IgD-negative memory B cell (primary cell): Measurements from ENCODE around the gene CDCA7L. TPM values are rescaled to one million over a fixed set of nuclear protein-coding genes. Genes with fewer than 3 reads are reported as not detected.
"Not testable (repeated sequence)": the region's sequence is repeated elsewhere in the genome, so short reads cannot be mapped to it uniquely, and the experiment has no call there.

Experiments
- H3K27ac Mint-ChIP-seq, 3 donors: one replicate each; pipeline ENCODE4 v1.8.0; 2020 to 2022; ENCODE audit warnings: mild to moderate bottlenecking in 3 of 3, mixed read lengths in 3 of 3, moderate library complexity in 1 of 3
- H3K27me3 Mint-ChIP-seq: one replicate; pipeline ENCODE4 v1.8.0; 2021; ENCODE audit warnings: mixed read lengths
- H3K36me3 Mint-ChIP-seq: one replicate; pipeline ENCODE4 v1.8.0; 2020; ENCODE audit warnings: mild to moderate bottlenecking, mixed read lengths
- H3K4me1 Mint-ChIP-seq, 3 donors: one replicate each; pipeline ENCODE4 v1.8.0; 2020 to 2022; ENCODE audit warnings: mixed read lengths in 3 of 3, mild to moderate bottlenecking in 1 of 3
- H3K4me3 Mint-ChIP-seq, 4 donors: one replicate each; pipeline ENCODE4 v1.8.0; 2020 to 2022; ENCODE audit warnings: mild to moderate bottlenecking in 4 of 4, mixed read lengths in 4 of 4, moderate library complexity in 3 of 4
- H3K9me3 Mint-ChIP-seq, 3 donors: one replicate each; pipeline ENCODE4 v1.8.0; 2020 to 2021; ENCODE audit warnings: mixed read lengths in 3 of 3, mild to moderate bottlenecking in 1 of 3
- polyA plus RNA-seq: library from polyadenylated mRNA; unstranded; fragments of 300-500 nt; fragmentation: Illumina TruSeq; gene quantifications from one replicate; pipeline ENCODE4 v1.2.3, GENCODE V29; 2021

The CDCA7L gene
- polyA plus RNA-seq, 1 donor from 2014 or later = 128 TPM

DNA sequence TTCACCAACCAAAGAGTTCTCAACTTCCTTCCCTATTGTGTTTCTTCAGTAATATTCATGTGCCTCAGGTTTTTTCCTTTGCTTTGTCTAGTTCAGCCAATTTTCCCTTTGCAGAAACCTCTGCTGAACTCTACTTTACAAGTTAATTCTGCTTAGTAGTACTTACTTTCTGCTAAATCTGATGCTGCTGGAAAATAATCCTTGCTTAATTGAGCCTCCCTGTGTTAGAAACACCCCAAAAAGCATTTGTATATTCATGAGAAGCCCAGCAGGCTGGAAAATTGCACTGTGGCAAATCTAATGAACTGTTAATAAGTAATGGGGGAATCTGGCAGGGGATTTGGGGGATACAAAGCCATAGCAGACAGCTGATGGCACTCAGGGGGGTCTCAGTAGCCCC lies 78.5 kb downstream of the CDCA7L start:
- H3K27ac Mint-ChIP-seq = no peak overlapping the region
- no peak overlapping the region for H3K4me3 Mint-ChIP-seq
- peaks cover 0 to 4% (median 2%) of the 10 kb centered on the region in 3 donors for H3K4me1 Mint-ChIP-seq
- no peaks in the 10 kb centered on the region for H3K36me3 Mint-ChIP-seq
- no peaks in the 10 kb centered on the region for H3K27me3 Mint-ChIP-seq
- H3K9me3 Mint-ChIP-seq = no peaks in the 10 kb centered on the region

DNA sequence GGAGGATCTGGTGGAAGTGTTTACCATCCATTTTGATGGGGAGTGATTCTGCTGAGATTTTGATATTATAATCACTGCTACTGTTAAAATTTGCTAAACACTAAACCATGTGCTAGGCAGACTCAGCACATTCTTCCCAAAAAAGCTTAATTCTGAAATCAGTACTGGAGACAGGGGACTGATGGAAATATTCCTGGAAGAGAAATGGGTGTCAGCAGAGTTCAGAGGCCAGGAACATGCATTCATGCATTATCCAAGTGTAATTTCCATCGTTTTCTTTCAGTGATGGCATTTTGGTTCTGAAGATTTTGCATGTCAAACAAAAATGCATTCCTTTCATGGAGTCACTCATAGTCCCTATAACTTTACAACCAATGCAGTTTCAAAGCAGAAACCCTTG lies 79.0 kb downstream of the CDCA7L start:
- H3K36me3 Mint-ChIP-seq = no peaks in the 10 kb centered on the region
- H3K9me3 Mint-ChIP-seq = no peaks in the 10 kb centered on the region
- no peak overlapping the region for H3K27ac Mint-ChIP-seq
- no peak overlapping the region for H3K4me3 Mint-ChIP-seq
- no peaks in the 10 kb centered on the region for H3K27me3 Mint-ChIP-seq
- H3K4me1 Mint-ChIP-seq = peaks cover 0 to 4% (median 2%) of the 10 kb centered on the region in 3 donors

DNA sequence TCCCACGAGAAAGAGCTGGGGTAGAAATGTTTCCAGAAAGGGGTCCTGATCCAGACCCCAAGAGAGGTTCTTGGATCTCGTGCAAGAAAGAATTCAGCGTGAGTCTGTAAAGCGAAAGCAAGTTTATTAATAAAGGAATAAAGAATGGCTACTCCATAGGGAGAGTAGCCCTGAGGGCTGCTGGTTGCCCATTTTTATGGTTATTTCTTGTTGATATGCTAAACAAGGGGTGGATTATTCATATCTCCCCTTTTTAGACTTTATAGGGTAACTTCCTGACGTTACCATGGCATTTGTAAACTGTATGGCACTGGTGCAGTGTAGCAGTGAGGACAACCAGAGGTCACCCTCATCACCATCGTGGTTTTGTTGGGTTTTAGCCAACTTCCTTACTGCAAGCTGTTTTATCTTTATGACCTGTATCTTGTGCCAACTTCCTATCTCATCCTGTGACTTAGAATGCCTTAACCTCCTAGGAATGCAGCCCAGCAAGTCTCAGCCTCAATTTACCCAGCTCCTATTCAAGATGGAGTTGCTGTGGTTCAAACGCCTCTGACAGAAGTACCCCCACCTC lies 80.0 kb downstream of the CDCA7L start:
- not testable (repeated sequence) for H3K27ac Mint-ChIP-seq, H3K4me3 Mint-ChIP-seq, H3K4me1 Mint-ChIP-seq, H3K27me3 Mint-ChIP-seq, H3K9me3 Mint-ChIP-seq, H3K36me3 Mint-ChIP-seq

DNA sequence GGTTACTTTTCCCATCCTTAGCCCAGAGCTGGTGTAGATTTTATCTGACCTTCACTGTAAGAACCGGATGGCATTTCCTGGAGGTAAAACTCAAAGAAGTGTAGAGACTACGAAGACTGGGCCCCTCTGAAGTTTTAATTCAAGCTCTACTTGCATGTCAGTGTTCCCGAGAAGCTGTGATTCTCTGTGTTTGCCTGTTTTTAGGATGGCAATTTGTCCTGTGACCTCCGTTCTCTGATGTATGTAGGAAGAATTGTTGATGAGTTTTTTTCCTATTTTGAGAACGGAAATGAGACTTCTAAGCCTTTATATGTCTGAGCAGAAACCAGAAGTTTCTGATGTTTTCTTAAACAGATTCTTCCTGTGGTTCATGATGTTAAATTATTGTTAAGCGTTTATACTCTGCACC lies 94.1 kb downstream of the CDCA7L start:
- no peak overlapping the region for H3K27ac Mint-ChIP-seq
- no peaks in the 10 kb centered on the region for H3K9me3 Mint-ChIP-seq
- peaks cover 3% of the 10 kb centered on the region for H3K27me3 Mint-ChIP-seq
- no peak overlapping the region for H3K4me3 Mint-ChIP-seq
- H3K36me3 Mint-ChIP-seq = no peaks in the 10 kb centered on the region
- no peaks in the 10 kb centered on the region for H3K4me1 Mint-ChIP-seq
